ENCODE results near the gene KBTBD4.
"Not testable (repeated sequence)": the region's sequence is repeated elsewhere in the genome, so short reads cannot be mapped to it uniquely, and the experiment has no call there.

Gene KBTBD4

GRCh38 chr11:47589977-47590861 lies 11.4 kb upstream of the KBTBD4 start:
- no peak for DNase-seq (ENCODE audit: low read depth)

- no peak for DNase-seq (ENCODE audit: low read depth)
Observed at GRCh38 chr11:47589584-47589976, 10.8 kb upstream of the KBTBD4 start.

GRCh38 chr11:47589118-47589517 lies 10.3 kb upstream of the KBTBD4 start:
- no peak for DNase-seq (ENCODE audit: low read depth)

GRCh38 chr11:47587723-47588326 lies 9.1 kb upstream of the KBTBD4 start:
- no peak for DNase-seq (ENCODE audit: low read depth)

DNA sequence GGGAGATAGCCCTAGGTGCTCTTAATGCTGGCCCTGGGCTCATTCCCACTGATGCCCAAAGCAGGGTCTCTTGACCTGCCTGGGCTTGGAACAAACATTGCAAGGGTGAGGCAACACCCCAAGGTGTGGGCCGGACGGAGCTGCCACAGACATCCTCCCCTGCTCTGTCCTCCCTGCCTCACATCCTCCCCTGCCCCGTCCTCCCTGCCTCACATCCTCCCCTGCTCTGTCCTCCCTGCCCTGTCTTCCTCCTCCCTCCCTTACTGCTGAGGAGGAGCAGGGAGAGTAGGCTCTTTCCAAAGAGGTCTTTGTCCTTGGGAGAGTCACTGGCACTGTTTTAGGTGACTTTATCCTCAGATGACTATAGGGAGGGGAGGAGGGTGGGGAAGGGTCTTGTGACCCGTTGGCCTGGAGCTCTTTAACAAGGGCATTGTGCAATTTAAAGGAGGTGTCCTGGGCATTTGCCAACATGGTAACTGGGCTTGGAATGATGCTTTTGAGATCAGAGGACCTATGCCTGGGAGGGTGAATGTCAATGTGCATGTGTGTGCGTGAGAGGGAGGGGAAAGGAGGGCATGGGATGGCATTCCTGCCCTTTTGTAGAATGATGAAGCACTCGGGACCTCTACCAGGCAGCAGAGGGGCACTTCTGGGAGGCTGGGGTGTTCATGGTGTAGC lies 8.4 kb upstream of the KBTBD4 start:
- no peak for DNase-seq (ENCODE audit: low read depth)

DNA sequence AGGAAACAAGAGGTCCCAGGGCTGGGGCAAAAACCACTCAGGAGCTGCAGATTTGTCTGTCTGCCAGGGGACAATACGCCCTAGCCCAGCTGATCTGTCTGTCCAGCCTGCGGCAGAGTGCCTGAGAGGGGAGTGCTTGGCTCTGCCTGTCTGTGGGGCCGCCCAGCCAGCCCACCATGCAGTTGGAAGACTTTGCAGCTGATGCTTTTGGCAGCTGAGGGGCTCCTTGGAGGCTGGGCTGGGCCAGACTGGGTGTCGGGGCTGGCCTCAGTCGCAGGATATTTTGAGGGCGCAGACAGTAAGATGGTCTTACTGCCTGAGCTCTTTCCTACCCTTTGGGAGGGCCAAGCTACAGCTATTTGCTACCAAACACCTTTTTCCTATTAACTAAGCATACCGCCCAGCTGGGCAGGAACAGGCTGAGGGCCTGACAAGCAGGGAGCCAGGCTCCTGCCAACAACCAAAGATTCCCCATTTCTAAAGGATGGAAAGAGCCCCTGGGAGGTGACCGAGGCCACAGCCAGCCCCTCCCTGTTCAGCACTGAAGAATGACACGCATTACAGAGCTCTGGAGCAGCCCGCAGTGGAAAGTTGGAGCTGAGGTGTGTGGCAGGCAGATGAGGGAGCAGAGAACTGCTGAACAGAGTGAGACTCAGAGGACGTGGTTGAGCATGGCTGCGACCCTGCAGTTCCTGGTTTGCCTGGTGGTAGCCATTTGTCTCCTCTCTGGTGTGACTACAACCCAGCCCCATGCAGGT lies 7.5 kb upstream of the KBTBD4 start, which contains the start of gene FAM180B:
Gene FAM180B, plus strand, starts transcription at position 581 of the 758 bp plus-strand sequence. Its CDS starts 91 bp downstream, at position 672.
- DNase-seq (ENCODE audit: low read depth): no peak

- no peak for DNase-seq (ENCODE audit: low read depth)
Observed at GRCh38 chr11:47583844-47584243, 5.1 kb upstream of the KBTBD4 start.

GRCh38 chr11:47577460-47578041 lies 1.2 kb downstream of the KBTBD4 start:
- DNase-seq (ENCODE audit: low read depth): no peak

DNA sequence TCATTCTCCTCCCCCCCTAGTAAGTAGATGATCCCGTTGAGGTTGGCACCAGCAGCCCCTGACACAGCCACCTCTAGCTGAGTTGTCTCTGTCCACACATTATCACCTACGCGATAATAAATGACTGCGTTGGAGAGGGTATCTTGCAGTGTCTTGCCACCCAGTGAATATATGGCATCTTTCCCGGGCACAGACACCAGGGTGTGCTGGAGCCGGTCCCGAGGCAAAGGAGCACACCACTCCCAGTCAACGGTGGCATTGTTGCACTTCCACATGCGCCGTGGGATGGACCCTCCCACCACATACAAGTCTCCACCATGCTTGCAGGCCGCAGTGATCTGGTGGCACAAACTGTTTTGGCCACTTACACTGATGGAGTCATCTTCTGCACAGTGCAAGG lies 5.4 kb downstream of the KBTBD4 start:
- no peak for DNase-seq (ENCODE audit: low read depth)

DNA sequence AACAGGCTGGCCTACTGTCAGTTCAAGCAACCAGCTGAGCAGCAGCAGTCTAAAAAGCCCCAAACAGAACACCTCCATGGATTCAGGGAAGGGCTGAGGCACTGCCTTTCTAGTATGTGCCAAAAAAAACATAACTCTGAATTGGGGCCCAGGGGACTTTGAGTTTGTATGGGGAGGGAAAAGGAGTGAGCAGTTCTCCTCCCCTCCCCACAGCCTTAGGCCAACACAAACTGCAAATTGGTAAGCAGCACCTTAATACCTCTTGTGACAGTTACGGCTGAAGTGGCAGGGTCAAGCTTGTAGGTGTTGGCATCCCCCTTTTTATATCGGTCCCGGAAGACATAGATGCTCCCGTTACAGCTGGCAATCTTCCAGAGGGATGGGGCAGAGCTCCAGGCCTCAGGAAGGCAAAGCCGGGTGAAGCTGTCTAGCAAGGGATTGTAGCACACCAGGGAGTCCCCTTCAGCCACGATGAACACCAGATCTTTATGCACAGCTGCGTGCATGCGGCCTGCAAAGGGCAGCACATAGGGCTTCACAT lies 6.0 kb downstream of the KBTBD4 start:
- DNase-seq (ENCODE audit: low read depth): no peak

GRCh38 chr11:47571895-47572294 lies 6.9 kb downstream of the KBTBD4 start:
- DNase-seq (ENCODE audit: low read depth): no peak

GRCh38 chr11:47571357-47571729 lies 7.4 kb downstream of the KBTBD4 start:
- DNase-seq (ENCODE audit: low read depth): no peak

DNA sequence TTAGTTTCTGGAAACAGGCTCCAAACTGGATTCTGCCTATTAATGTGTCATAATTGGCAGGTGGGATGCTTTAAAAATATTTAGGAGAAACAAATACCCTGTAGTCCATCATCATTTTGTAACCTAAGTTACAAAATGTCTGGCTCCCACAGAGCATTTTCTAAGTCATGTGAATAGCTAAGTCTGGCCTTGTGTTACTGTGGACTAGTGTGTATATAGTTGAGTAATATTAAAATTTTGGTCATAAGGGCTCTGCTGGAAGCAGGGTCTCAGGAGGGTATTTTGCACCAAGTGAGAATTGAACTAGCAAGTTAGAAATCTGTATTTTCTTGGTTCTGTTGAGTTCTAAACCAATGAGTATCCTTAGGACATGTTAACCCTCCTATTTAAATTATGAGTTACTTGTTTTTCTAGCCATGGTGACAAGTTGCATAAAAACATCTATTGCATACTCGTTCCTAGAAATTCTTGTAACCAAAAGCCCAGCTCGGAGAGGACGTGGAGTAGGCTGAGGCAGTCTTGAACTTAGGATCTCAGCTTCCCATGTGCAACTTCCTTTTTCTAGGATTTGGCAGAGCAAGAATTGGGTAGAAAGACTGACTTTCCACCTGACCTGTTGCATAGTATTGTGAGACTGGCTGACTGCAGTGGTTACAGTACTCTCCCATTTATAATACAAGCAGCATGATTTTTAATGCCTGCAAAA lies 8.0 kb downstream of the KBTBD4 start:
- DNase-seq (ENCODE audit: low read depth): no peak

GRCh38 chr11:47569646-47570045 lies 9.1 kb downstream of the KBTBD4 start:
- no peak for DNase-seq (ENCODE audit: low read depth)

DNA sequence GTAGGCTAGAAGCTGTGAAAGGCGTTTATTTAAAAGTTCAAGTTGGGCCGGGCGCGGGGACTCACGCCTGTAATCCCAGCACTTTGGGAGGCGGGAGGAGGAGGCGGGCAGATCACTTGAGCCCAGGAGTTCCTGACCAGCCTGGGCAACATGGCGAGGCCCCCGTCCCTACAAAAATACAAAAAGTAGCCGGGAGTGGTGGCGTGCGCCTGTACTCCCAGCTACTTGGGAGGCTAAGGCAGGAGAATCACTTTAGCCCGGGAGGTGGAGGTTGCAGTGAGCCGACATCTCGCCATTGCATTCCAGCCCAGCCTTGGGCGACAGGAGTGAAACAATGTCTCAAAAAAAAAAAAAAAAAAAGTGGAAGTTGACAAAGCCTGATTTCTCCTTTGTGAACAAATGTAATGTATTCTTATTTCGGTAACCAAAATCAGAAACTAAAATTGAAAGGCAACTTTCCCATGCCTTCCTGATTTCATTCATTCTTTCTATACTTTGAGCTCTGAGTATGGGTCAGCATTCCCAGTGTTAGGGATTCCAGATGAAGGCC lies 12.5 kb downstream of the KBTBD4 start:
- DNase-seq (ENCODE audit: low read depth): no peak

GRCh38 chr11:47565340-47566148 lies 13.2 kb downstream of the KBTBD4 start, which contains the start of gene PTPMT1:
TSS of gene PTPMT1 (plus strand) at chr11:47565599. CDS start at chr11:47565623, 24 bp downstream.
- peak; percentile 42 for DNase-seq (ENCODE audit: low read depth)

- DNase-seq (ENCODE audit: low read depth): no peak
Observed at GRCh38 chr11:47564933-47565339, 13.8 kb downstream of the KBTBD4 start.

GRCh38 chr11:47564366-47564765 lies 14.4 kb downstream of the KBTBD4 start:
- not testable (repeated sequence) for DNase-seq (ENCODE audit: low read depth)

DNA sequence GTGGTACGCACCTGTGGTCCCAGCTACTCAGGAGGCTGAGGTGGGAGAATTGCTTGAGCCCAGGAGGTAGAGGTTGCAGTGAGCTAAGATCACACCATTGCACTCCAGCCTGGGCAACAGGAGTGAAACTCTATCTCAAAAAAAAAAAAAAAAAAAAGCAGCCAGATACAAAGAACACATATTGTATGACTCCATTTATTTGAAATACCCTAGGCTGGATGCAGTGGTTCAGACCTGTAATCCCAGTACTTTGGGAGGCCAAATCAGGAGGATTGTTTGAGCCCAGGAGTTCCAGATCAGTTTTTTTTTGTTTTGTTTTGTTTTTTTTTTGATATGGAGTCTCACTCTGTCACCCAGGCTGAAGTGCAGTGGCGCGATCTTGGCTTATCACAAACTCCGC lies 16.4 kb downstream of the KBTBD4 start:
- DNase-seq (ENCODE audit: low read depth): not testable (repeated sequence)

DNA sequence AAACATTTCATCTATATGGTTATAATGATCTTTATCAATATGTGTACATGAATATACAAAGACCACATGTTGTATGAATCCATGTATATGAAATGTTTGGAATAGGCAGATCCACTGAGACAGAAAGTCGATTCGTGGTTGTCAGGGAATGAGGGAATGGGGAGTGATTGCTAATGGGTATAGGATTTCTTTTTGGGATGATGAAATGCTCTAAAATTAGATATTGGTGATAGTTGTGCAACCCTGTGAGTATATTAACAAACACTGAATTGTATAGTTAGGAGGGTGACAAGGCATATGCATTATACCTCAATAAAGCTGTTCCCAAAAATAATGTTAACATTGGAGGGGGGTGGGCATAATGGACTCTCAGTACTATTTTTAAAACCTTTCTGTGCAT lies 18.3 kb downstream of the KBTBD4 start:
- no peak for DNase-seq (ENCODE audit: low read depth)

All from stimulated activated CD8-positive, alpha-beta memory T cell treated with anti-CD3 and anti-CD28 coated beads, Interleukin-12 subunit alpha, Interleukin-12 subunit beta, amount 100 ng/mL, for 4 hours (primary cell).